ENCODE data around the gene ARHGAP15. TPM values are rescaled to one million over a fixed set of nuclear protein-coding genes. Genes with fewer than 3 reads are reported as not detected.

ARHGAP15 gene
- polyA plus RNA-seq, 1 donor from 2014 or later: 0.30 TPM

- Histone ChIP-seq H3K9me2 (ENCODE audit: insufficient read depth, low read length) (no peaks in the 10 kb centered on the region), H3K79me2 (replicated peaks; ENCODE audit: insufficient read depth, low read length) (no peaks in the 10 kb centered on the region), H3K9ac (ENCODE audit: low read length) (no peak overlapping the region), H3K27me3 (ENCODE audit: insufficient read depth, low read depth, low read length) (no peaks in the 10 kb centered on the region), H3K36me3 (ENCODE audit: insufficient read depth, low read length) (no peaks in the 10 kb centered on the region), H3F3A (ENCODE audit: insufficient read depth, low read length, poor library complexity, severe bottlenecking) (no peaks in the 10 kb centered on the region), H3K9me3 (ENCODE audit: low read length) (no peaks in the 10 kb centered on the region), H3K27ac (ENCODE audit: low read length) (no peak overlapping the region), H4K20me1 (ENCODE audit: insufficient read depth) (no peaks in the 10 kb centered on the region), H2AFZ (ENCODE audit: low read depth, low read length) (no peak overlapping the region), H3K4me3 (ENCODE audit: low read length) (no peak overlapping the region), H3K4me2 (ENCODE audit: low read length) (no peak overlapping the region)
- no peak for TF ChIP-seq SMC3 (conservative IDR thresholded peaks at IDR 0.05; ENCODE audit: poor library complexity)
- no peak for TF ChIP-seq CTCF (IDR thresholded peaks at IDR 0.05; ENCODE audit: poor library complexity, severe bottlenecking)
- no peak for TF ChIP-seq EZH2 (IDR thresholded peaks at IDR 0.05; ENCODE audit: borderline replicate concordance, insufficient read depth, low read length, poor library complexity, severe bottlenecking)
Measured at GRCh38 chr2:143717053-143717452, 587.8 kb downstream of the ARHGAP15 start.

DNA sequence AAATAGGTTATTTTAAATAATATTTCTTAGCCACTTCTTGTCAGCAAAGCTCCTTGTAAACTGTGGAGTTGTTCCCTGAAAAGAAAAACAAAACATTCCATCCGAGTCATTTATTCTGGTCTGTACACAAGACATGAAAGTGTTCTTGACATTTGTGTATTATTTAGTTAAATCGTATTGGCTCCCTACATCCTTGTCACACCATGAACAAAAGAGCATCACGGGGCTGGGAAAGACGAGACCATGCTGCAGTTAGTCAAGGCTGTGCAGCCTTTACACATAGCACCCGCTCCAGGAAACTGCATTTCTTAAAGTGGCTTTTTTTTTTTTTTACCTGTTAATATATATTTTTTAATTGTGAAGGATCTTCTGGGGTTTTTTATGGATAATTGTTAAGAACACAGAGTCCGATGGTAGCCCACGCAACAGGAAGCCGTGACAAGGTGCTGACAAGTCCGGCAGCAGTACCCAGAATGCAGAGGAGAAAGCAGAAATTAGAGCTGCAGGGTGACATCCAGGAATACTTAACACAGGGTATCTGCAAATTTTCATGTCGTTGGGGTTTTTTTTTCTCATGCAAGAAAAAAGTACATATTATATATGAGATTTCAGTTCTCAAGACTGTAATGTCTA lies 588.4 kb downstream of the ARHGAP15 start:
- no peak overlapping the region for H3K4me3 ChIP-seq (ENCODE audit: low read length)
- no peak overlapping the region for H2AFZ ChIP-seq (ENCODE audit: low read depth, low read length)
- no peaks in the 10 kb centered on the region for H3K27me3 ChIP-seq (ENCODE audit: insufficient read depth, low read depth, low read length)
- H3K4me2 ChIP-seq (ENCODE audit: low read length): no peak overlapping the region
- no peaks in the 10 kb centered on the region for H4K20me1 ChIP-seq (ENCODE audit: insufficient read depth)
- H3K9me2 ChIP-seq (ENCODE audit: insufficient read depth, low read length): no peaks in the 10 kb centered on the region
- H3K79me2 ChIP-seq (replicated peaks; ENCODE audit: insufficient read depth, low read length): no peaks in the 10 kb centered on the region
- no peaks in the 10 kb centered on the region for H3K36me3 ChIP-seq (ENCODE audit: insufficient read depth, low read length)
- no peak overlapping the region for H3K27ac ChIP-seq (ENCODE audit: low read length)
- H3K9ac ChIP-seq (ENCODE audit: low read length): no peak overlapping the region
- no peaks in the 10 kb centered on the region for H3K9me3 ChIP-seq (ENCODE audit: low read length)
- H3F3A ChIP-seq (ENCODE audit: insufficient read depth, low read length, poor library complexity, severe bottlenecking): no peaks in the 10 kb centered on the region
- TF ChIP-seq SMC3 (conservative IDR thresholded peaks at IDR 0.05; ENCODE audit: poor library complexity) (no peak), EZH2 (IDR thresholded peaks at IDR 0.05; ENCODE audit: borderline replicate concordance, insufficient read depth, low read length, poor library complexity, severe bottlenecking) (no peak)

GRCh38 chr2:143718745-143719144 lies 589.5 kb downstream of the ARHGAP15 start:
- Histone ChIP-seq H3K9me2 (ENCODE audit: insufficient read depth, low read length) (no peaks in the 10 kb centered on the region), H3K4me3 (ENCODE audit: low read length) (no peak overlapping the region), H3K9me3 (ENCODE audit: low read length) (no peaks in the 10 kb centered on the region), H3K27me3 (ENCODE audit: insufficient read depth, low read depth, low read length) (no peaks in the 10 kb centered on the region), H3K27ac (ENCODE audit: low read length) (no peak overlapping the region), H2AFZ (ENCODE audit: low read depth, low read length) (no peak overlapping the region), H3F3A (ENCODE audit: insufficient read depth, low read length, poor library complexity, severe bottlenecking) (no peaks in the 10 kb centered on the region), H3K9ac (ENCODE audit: low read length) (no peak overlapping the region), H3K36me3 (ENCODE audit: insufficient read depth, low read length) (no peaks in the 10 kb centered on the region), H3K79me2 (replicated peaks; ENCODE audit: insufficient read depth, low read length) (no peaks in the 10 kb centered on the region), H3K4me2 (ENCODE audit: low read length) (no peak overlapping the region), H4K20me1 (ENCODE audit: insufficient read depth) (no peaks in the 10 kb centered on the region)
- no peak for TF ChIP-seq POLR2AphosphoS5 (IDR thresholded peaks at IDR 0.05)
- no peak for TF ChIP-seq CTCF (IDR thresholded peaks at IDR 0.05; ENCODE audit: poor library complexity, severe bottlenecking)
- TF ChIP-seq MXI1 (conservative IDR thresholded peaks at IDR 0.05; ENCODE audit: poor library complexity, severe bottlenecking): no peak
